ENCODE results near the gene SSBP3. TPM values are rescaled to one million over a fixed set of nuclear protein-coding genes. Genes with fewer than 3 reads are reported as not detected.

SSBP3 gene
- total RNA-seq, 1 experiment from 2014 or later: 115 TPM

DNA sequence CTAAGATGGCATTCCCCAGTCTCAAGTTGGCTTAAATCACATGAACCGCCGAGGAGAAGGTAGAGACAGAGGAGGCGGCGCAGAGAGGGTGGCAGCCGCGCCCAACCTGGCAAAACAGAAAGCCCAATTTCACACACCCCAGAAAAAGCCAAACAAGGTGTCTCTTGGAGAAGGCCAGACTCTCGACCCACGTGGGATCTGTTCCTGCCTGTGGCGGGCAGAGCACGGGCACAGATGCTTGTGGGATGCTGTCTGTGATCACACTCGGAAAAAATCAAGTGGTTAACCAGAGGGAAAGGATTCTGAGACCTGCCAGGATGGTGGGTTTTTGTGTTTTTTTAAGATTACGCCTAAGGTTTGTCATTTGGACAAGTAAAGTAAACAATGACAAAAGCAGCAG, 125.5 kb downstream of the SSBP3 start:
- no peaks in the 10 kb centered on the region for H3K9me3 Mint-ChIP-seq
- no peak overlapping the region for H3K4me3 Mint-ChIP-seq
- H3K4me1 Mint-ChIP-seq: peaks cover 45% of the 10 kb centered on the region
- DNase-seq (ENCODE audit: low spot score) (no peak), ATAC-seq (no peak)
- POLR2A ChIA-PET: no interaction called here
- TF ChIP-seq SP1 (CRISPR knock-in tag; conservative IDR thresholded peaks at IDR 0.05) (no peak), NFE2L1 (CRISPR knock-in tag; IDR thresholded peaks at IDR 0.05) (no peak), RELA (CRISPR knock-in tag; IDR thresholded peaks at IDR 0.05; ENCODE audit: borderline replicate concordance) (no peak)
- TF ChIP-seq, protein P1, sequence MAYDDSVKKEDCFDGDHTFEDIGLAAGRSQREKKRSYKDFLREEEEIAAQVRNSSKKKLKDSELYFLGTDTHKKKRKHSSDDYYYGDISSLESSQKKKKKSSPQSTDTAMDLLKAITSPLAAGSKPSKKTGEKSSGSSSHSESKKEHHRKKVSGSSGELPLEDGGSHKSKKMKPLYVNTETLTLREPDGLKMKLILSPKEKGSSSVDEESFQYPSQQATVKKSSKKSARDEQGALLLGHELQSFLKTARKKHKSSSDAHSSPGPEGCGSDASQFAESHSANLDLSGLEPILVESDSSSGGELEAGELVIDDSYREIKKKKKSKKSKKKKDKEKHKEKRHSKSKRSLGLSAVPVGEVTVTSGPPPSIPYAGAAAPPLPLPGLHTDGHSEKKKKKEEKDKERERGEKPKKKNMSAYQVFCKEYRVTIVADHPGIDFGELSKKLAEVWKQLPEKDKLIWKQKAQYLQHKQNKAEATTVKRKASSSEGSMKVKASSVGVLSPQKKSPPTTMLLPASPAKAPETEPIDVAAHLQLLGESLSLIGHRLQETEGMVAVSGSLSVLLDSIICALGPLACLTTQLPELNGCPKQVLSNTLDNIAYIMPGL (CRISPR knock-in tag; IDR thresholded peaks at IDR 0.05): no peak
- TF ChIP-seq, protein P2, sequence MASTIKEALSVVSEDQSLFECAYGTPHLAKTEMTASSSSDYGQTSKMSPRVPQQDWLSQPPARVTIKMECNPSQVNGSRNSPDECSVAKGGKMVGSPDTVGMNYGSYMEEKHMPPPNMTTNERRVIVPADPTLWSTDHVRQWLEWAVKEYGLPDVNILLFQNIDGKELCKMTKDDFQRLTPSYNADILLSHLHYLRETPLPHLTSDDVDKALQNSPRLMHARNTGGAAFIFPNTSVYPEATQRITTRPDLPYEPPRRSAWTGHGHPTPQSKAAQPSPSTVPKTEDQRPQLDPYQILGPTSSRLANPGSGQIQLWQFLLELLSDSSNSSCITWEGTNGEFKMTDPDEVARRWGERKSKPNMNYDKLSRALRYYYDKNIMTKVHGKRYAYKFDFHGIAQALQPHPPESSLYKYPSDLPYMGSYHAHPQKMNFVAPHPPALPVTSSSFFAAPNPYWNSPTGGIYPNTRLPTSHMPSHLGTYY (CRISPR knock-in tag; IDR thresholded peaks at IDR 0.05): no peak
- TF ChIP-seq, protein P3, sequence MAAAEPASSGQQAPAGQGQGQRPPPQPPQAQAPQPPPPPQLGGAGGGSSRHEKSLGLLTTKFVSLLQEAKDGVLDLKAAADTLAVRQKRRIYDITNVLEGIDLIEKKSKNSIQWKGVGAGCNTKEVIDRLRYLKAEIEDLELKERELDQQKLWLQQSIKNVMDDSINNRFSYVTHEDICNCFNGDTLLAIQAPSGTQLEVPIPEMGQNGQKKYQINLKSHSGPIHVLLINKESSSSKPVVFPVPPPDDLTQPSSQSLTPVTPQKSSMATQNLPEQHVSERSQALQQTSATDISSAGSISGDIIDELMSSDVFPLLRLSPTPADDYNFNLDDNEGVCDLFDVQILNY (CRISPR knock-in tag; IDR thresholded peaks at IDR 0.05): no peak
- TF ChIP-seq, protein P4, sequence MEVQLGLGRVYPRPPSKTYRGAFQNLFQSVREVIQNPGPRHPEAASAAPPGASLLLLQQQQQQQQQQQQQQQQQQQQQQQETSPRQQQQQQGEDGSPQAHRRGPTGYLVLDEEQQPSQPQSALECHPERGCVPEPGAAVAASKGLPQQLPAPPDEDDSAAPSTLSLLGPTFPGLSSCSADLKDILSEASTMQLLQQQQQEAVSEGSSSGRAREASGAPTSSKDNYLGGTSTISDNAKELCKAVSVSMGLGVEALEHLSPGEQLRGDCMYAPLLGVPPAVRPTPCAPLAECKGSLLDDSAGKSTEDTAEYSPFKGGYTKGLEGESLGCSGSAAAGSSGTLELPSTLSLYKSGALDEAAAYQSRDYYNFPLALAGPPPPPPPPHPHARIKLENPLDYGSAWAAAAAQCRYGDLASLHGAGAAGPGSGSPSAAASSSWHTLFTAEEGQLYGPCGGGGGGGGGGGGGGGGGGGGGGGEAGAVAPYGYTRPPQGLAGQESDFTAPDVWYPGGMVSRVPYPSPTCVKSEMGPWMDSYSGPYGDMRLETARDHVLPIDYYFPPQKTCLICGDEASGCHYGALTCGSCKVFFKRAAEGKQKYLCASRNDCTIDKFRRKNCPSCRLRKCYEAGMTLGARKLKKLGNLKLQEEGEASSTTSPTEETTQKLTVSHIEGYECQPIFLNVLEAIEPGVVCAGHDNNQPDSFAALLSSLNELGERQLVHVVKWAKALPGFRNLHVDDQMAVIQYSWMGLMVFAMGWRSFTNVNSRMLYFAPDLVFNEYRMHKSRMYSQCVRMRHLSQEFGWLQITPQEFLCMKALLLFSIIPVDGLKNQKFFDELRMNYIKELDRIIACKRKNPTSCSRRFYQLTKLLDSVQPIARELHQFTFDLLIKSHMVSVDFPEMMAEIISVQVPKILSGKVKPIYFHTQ (CRISPR knock-in tag; IDR thresholded peaks at IDR 0.05): no peak
- H3K27ac Mint-ChIP-seq: peak overlapping the region; percentile 8; the same call in 1 of the 2 replicates
- peaks cover 15% of the 10 kb centered on the region for H3K36me3 Mint-ChIP-seq
- CTCF ChIA-PET: no interaction called here
- H3K27me3 Mint-ChIP-seq (ENCODE audit: low read depth): no peaks in the 10 kb centered on the region

DNA sequence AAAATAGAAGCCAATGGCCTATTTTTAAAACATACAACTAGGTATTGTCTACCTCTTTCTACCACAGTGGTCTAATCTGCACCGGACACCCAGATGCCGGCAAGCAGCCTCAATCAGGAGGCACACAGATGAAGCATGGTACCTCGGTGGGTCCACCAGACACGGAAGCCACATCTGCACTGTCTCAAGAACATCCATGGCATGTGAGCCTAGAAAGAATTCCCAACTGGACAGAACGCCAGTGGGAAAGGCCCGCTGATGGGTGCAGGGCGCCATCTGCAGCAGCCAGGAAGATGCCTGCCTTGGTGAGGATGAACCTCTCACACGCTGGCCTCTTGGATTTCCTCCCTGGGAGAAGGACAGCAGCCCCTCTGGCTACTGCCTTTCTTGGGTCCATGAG, 126.7 kb downstream of the SSBP3 start:
- Mint-ChIP-seq H3K9me3 (no peaks in the 10 kb centered on the region), H3K4me1 (peaks cover 45% of the 10 kb centered on the region), H3K27me3 (ENCODE audit: low read depth) (no peaks in the 10 kb centered on the region), H3K36me3 (peaks cover 15% of the 10 kb centered on the region), H3K4me3 (no peak overlapping the region), H3K27ac (no peak overlapping the region)
- CTCF ChIA-PET: no interaction called here
- no peak for TF ChIP-seq FOXP1 (CRISPR knock-in tag; IDR thresholded peaks at IDR 0.05; ENCODE audit: borderline replicate concordance)
- TF ChIP-seq, protein P5, sequence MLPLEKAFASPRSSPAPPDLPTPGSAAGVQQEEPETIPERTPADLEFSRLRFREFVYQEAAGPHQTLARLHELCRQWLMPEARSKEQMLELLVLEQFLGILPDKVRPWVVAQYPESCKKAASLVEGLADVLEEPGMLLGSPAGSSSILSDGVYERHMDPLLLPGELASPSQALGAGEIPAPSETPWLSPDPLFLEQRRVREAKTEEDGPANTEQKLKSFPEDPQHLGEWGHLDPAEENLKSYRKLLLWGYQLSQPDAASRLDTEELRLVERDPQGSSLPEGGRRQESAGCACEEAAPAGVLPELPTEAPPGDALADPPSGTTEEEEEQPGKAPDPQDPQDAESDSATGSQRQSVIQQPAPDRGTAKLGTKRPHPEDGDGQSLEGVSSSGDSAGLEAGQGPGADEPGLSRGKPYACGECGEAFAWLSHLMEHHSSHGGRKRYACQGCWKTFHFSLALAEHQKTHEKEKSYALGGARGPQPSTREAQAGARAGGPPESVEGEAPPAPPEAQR (CRISPR knock-in tag; IDR thresholded peaks at IDR 0.05): no peak
- TF ChIP-seq, protein P6, sequence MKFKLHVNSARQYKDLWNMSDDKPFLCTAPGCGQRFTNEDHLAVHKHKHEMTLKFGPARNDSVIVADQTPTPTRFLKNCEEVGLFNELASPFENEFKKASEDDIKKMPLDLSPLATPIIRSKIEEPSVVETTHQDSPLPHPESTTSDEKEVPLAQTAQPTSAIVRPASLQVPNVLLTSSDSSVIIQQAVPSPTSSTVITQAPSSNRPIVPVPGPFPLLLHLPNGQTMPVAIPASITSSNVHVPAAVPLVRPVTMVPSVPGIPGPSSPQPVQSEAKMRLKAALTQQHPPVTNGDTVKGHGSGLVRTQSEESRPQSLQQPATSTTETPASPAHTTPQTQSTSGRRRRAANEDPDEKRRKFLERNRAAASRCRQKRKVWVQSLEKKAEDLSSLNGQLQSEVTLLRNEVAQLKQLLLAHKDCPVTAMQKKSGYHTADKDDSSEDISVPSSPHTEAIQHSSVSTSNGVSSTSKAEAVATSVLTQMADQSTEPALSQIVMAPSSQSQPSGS (CRISPR knock-in tag; IDR thresholded peaks at IDR 0.05; ENCODE audit: borderline replicate concordance, low read depth): no peak
- no peak for TF ChIP-seq ETV6 (CRISPR knock-in tag; IDR thresholded peaks at IDR 0.05)
- ATAC-seq: no peak
- no peak for DNase-seq (ENCODE audit: low spot score)
- POLR2A ChIA-PET: no interaction called here

DNA sequence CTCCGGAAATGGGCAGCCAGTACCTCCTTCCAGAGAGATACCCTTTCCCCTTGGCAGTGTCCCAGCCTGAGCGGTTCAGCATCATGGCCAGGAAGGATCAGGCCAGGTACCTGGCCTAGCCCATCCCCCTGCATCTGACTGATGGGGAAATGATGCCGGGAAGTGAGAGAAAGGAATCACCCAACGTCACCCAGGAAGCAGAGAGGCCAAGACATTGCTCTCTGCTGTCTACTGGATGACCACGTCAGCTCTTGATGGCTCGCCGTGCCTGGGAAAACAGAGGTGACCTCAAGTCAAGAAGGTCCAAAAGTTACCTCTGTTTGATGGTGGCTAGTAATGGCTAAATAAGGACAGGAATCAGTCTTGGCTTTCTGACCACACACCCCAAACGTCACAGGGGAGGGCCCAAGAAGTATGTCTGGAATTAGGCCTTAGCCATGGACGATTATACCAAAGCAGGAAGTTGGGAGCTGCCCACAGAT, 127.2 kb downstream of the SSBP3 start:
- CTCF ChIA-PET: interaction anchor here (1.6 kb wide), 1 partner anchor 211 kb away, joined by 3 read pairs; no protein-coding TSS in a partner anchor
- Mint-ChIP-seq H3K9me3 (no peaks in the 10 kb centered on the region), H3K27me3 (ENCODE audit: low read depth) (no peaks in the 10 kb centered on the region), H3K4me1 (peaks cover 45% of the 10 kb centered on the region), H3K36me3 (peaks cover 15% of the 10 kb centered on the region), H3K4me3 (no peak overlapping the region), H3K27ac (peak overlapping the region; percentile 68)
- no peak for DNase-seq (ENCODE audit: low spot score)
- TF ChIP-seq, protein P7, sequence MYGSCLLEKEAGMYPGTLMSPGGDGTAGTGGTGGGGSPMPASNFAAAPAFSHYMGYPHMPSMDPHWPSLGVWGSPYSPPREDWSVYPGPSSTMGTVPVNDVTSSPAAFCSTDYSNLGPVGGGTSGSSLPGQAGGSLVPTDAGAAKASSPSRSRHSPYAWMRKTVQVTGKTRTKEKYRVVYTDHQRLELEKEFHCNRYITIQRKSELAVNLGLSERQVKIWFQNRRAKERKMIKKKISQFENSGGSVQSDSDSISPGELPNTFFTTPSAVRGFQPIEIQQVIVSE (CRISPR knock-in tag; IDR thresholded peaks at IDR 0.05; ENCODE audit: borderline replicate concordance): no peak
- TF ChIP-seq SMAD4 (CRISPR knock-in tag; IDR thresholded peaks at IDR 0.05) (no peak), ZNF317 (CRISPR knock-in tag; IDR thresholded peaks at IDR 0.05; ENCODE audit: borderline replicate concordance, low read depth) (no peak), ETV6 (CRISPR knock-in tag; IDR thresholded peaks at IDR 0.05) (no peak), NFATC4 (CRISPR knock-in tag; IDR thresholded peaks at IDR 0.05) (no peak)
- TF ChIP-seq, protein P8, sequence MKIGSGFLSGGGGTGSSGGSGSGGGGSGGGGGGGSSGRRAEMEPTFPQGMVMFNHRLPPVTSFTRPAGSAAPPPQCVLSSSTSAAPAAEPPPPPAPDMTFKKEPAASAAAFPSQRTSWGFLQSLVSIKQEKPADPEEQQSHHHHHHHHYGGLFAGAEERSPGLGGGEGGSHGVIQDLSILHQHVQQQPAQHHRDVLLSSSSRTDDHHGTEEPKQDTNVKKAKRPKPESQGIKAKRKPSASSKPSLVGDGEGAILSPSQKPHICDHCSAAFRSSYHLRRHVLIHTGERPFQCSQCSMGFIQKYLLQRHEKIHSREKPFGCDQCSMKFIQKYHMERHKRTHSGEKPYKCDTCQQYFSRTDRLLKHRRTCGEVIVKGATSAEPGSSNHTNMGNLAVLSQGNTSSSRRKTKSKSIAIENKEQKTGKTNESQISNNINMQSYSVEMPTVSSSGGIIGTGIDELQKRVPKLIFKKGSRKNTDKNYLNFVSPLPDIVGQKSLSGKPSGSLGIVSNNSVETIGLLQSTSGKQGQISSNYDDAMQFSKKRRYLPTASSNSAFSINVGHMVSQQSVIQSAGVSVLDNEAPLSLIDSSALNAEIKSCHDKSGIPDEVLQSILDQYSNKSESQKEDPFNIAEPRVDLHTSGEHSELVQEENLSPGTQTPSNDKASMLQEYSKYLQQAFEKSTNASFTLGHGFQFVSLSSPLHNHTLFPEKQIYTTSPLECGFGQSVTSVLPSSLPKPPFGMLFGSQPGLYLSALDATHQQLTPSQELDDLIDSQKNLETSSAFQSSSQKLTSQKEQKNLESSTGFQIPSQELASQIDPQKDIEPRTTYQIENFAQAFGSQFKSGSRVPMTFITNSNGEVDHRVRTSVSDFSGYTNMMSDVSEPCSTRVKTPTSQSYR (CRISPR knock-in tag; IDR thresholded peaks at IDR 0.05): no peak
- no peak for ATAC-seq
- POLR2A ChIA-PET: no interaction called here

All from WTC11 (cell line).